H1 (cell line): ENCODE data around the gene EIF4EBP2.

Source experiments
- CTCF ChIP-seq, 3 experiments: IDR thresholded peaks; 1 replicate in 2 of 3; 2 replicates in 1 of 3; pipeline versions ENCODE4 v1.5.1 to v1.6.1; 2011; ENCODE audit warnings: low read length in 3 of 3, mild to moderate bottlenecking in 3 of 3, inconsistent platforms in 2 of 3, low read depth in 1 of 3, moderate library complexity in 1 of 3; ENCODE audit not compliant: insufficient read depth in 1 of 3; ENCODE audit errors: control extremely low read depth in 1 of 3
- EP300 ChIP-seq, 2 experiments: IDR thresholded peaks; 1 replicate in 1 of 2; 2 replicates in 1 of 2; pipeline ENCODE4 v1.6.1; 2011 to 2012; ENCODE audit warnings: low read depth in 2 of 2, low read length in 2 of 2, mild to moderate bottlenecking in 2 of 2, borderline replicate concordance in 1 of 2, inconsistent platforms in 1 of 2, moderate library complexity in 1 of 2
- EZH2 ChIP-seq: fragments of 200-600 bp; sonication (generic); IDR thresholded peaks from 2 replicates; pipeline ENCODE4 v1.7.1; 2012; ENCODE audit warnings: low read depth, mild to moderate bottlenecking, moderate library complexity, low read length, inconsistent platforms; ENCODE audit not compliant: severe bottlenecking
- HDAC6 ChIP-seq: IDR thresholded peaks from one replicate; pipeline ENCODE4 v1.7.1; 2012; ENCODE audit warnings: low read depth, mild to moderate bottlenecking, inconsistent platforms, low read length, moderate library complexity
- JUN ChIP-seq: IDR thresholded peaks from 2 replicates; pipeline ENCODE4 v1.6.1; 2011; ENCODE audit warnings: low read depth, mild to moderate bottlenecking, improper control_type of control experiment, low read length
- POLR2A ChIP-seq, 2 experiments: IDR thresholded peaks; 1 replicate in 1 of 2; 2 replicates in 1 of 2; pipeline ENCODE4 v1.6.1; 2011; ENCODE audit warnings: low read depth in 2 of 2, low read length in 2 of 2, mild to moderate bottlenecking in 2 of 2; ENCODE audit errors: control extremely low read depth in 1 of 2
- RNF2 ChIP-seq: fragments of 200-900, 300-1000 bp; sonication (generic); IDR thresholded peaks from 2 replicates; pipeline ENCODE4 v1.7.1; 2016; ENCODE audit warnings: borderline replicate concordance, low read depth, mild to moderate bottlenecking, antibody characterized with exemption, low read length; ENCODE audit not compliant: poor library complexity, severe bottlenecking; ENCODE audit errors: missing control alignments
- TAF1 ChIP-seq: IDR thresholded peaks from 2 replicates; pipeline ENCODE4 v1.6.1; 2011; ENCODE audit warnings: mild to moderate bottlenecking, low read depth, low read length
- USF2 ChIP-seq: IDR thresholded peaks from 2 replicates; pipeline ENCODE4 v1.6.1; 2011; ENCODE audit warnings: low read length, improper control_type of control experiment
- TF ChIP-seq, protein P1 (sequence below): IDR thresholded peaks from 2 replicates; pipeline ENCODE4 v1.6.1; 2011; ENCODE audit warnings: low read depth, mild to moderate bottlenecking, low read length; ENCODE audit not compliant: insufficient read depth

DNA sequence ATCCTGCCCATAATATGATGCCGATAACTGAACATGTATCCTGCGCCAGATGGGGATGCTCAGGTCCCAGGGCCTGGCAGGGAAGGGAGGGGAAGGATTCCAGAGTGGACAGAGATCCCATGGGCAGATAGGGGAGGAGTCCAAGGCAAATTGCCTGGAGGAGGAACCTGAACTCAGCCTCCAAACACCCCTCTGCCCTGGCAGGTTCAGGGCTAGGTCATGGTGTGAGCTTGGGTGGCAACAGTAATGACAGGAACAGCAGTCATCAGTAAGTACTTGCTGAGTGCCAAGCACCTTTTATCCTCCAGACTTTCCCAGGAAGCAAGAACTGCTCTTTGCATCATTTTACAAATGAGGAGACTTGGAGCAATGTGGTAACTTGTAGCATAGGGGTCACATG is 70.8 kb downstream of the EIF4EBP2 start:
- TF ChIP-seq CTCF (IDR thresholded peaks at IDR 0.05; ENCODE audit: control extremely low read depth in 1 of 3, insufficient read depth in 1 of 3, low read depth in 1 of 3, low read length in 3 of 3) = no peak
- no peak for TF ChIP-seq EZH2
- TF ChIP-seq USF2 = no peak
- TF ChIP-seq EP300 (IDR thresholded peaks at IDR 0.05; ENCODE audit: borderline replicate concordance in 1 of 2, low read depth in 2 of 2, low read length in 2 of 2) = no peak
- no peak for TF ChIP-seq POLR2A (IDR thresholded peaks at IDR 0.05; ENCODE audit: control extremely low read depth in 1 of 2, low read depth in 2 of 2, low read length in 2 of 2)
- TF ChIP-seq TAF1 = no peak
- TF ChIP-seq HDAC6 = no peak
- TF ChIP-seq, protein P1, sequence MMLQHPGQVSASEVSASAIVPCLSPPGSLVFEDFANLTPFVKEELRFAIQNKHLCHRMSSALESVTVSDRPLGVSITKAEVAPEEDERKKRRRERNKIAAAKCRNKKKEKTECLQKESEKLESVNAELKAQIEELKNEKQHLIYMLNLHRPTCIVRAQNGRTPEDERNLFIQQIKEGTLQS = no peak
- no peak for TF ChIP-seq RNF2
- no peak for TF ChIP-seq JUN
